HG03103 (cell line): ENCODE results near the gene LMOD3.
A peak's percentile ranks its signal among the peaks of the same experiment; 100 is the strongest.

Experiments used
- ATAC-seq: cut with Tn5 transposase; IDR thresholded peaks from one replicate; pipeline ENCODE4 v1.9.1; 2021; ENCODE audit warnings: low read depth; ENCODE audit not compliant: unreplicated experiment

The LMOD3 gene

GRCh38 chr3:69122403-69122802 is at the start of gene LMOD3:
TSS of gene LMOD3 (minus strand) at chr3:69122595. CDS start at chr3:69122386, 209 bp downstream.
- ATAC-seq, result no peak

- ATAC-seq, result no peak
Measured at GRCh38 chr3:69172058-69172457, 49.7 kb upstream of the LMOD3 start.

- ATAC-seq, result no peak
Measured at GRCh38 chr3:69166446-69166845, 44.1 kb upstream of the LMOD3 start.

- no peak for ATAC-seq
Measured at GRCh38 chr3:69165744-69166143, 43.3 kb upstream of the LMOD3 start.

- no peak for ATAC-seq
Measured at GRCh38 chr3:69164296-69164695, 41.9 kb upstream of the LMOD3 start.

- ATAC-seq, result no peak
Measured at GRCh38 chr3:69162308-69162980, 40.0 kb upstream of the LMOD3 start.

- no peak for ATAC-seq
Measured at GRCh38 chr3:69161587-69162307, 39.4 kb upstream of the LMOD3 start.

GRCh38 chr3:69160525-69160924 is 38.1 kb upstream of the LMOD3 start:
- ATAC-seq, result no peak

GRCh38 chr3:69160107-69160506 is 37.7 kb upstream of the LMOD3 start:
- no peak for ATAC-seq

GRCh38 chr3:69149586-69149985 is 27.2 kb upstream of the LMOD3 start:
- ATAC-seq, result no peak

GRCh38 chr3:69145688-69146087 is 23.3 kb upstream of the LMOD3 start:
- no peak for ATAC-seq

- ATAC-seq, result no peak
Measured at GRCh38 chr3:69144631-69145245, 22.3 kb upstream of the LMOD3 start.

- no peak for ATAC-seq
Measured at GRCh38 chr3:69143612-69144011, 21.2 kb upstream of the LMOD3 start.

GRCh38 chr3:69142797-69143454 is 20.5 kb upstream of the LMOD3 start:
- ATAC-seq, result no peak

- ATAC-seq, result no peak
Measured at GRCh38 chr3:69142090-69142489, 19.7 kb upstream of the LMOD3 start.

GRCh38 chr3:69141313-69141712 is 18.9 kb upstream of the LMOD3 start:
- no peak for ATAC-seq

GRCh38 chr3:69137412-69137811 is 15.0 kb upstream of the LMOD3 start:
- no peak for ATAC-seq

GRCh38 chr3:69137005-69137404 is 14.6 kb upstream of the LMOD3 start:
- ATAC-seq, result no peak

GRCh38 chr3:69130689-69131088 is 8.3 kb upstream of the LMOD3 start:
- ATAC-seq, result peak; percentile 96

- no peak for ATAC-seq
Measured at GRCh38 chr3:69129531-69129930, 7.1 kb upstream of the LMOD3 start.

GRCh38 chr3:69128509-69128908 is 6.1 kb upstream of the LMOD3 start:
- no peak for ATAC-seq
